ENCODE results near the gene RABGAP1L.

Gene RABGAP1L

DNA sequence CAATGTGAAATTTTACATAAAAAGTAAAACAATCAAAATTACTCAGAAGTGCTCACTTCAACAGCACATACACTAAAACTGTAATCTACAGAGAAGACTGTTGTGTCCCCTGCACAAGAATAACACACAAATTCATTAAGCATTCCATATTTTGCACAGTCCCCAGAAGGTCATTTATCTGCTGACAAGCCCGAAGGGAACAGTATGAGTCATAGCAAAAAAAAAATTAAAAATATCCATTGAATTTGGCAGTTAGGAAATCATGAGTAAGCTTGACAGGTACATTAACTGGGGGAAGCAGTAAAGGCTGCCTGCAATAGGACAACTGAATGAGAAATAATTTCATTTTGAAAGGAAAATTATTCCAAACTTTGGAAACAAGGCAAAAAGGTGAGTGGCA, 837.2 kb downstream of the RABGAP1L start:
- DNase-seq (ENCODE audit: low read depth) = no peak
- TF ChIP-seq, protein P1, sequence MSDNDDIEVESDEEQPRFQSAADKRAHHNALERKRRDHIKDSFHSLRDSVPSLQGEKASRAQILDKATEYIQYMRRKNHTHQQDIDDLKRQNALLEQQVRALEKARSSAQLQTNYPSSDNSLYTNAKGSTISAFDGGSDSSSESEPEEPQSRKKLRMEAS (IDR thresholded peaks at IDR 0.05; ENCODE audit: low read depth, low read length) = no peak
- no peak for TF ChIP-seq POLR2A (IDR thresholded peaks at IDR 0.05; ENCODE audit: extremely low read depth, insufficient read length)
- TF ChIP-seq, protein P2, sequence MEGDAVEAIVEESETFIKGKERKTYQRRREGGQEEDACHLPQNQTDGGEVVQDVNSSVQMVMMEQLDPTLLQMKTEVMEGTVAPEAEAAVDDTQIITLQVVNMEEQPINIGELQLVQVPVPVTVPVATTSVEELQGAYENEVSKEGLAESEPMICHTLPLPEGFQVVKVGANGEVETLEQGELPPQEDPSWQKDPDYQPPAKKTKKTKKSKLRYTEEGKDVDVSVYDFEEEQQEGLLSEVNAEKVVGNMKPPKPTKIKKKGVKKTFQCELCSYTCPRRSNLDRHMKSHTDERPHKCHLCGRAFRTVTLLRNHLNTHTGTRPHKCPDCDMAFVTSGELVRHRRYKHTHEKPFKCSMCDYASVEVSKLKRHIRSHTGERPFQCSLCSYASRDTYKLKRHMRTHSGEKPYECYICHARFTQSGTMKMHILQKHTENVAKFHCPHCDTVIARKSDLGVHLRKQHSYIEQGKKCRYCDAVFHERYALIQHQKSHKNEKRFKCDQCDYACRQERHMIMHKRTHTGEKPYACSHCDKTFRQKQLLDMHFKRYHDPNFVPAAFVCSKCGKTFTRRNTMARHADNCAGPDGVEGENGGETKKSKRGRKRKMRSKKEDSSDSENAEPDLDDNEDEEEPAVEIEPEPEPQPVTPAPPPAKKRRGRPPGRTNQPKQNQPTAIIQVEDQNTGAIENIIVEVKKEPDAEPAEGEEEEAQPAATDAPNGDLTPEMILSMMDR (IDR thresholded peaks at IDR 0.05; ENCODE audit: low read depth, low read length) = no peak
- no peak for TF ChIP-seq MYC (IDR thresholded peaks at IDR 0.05; ENCODE audit: low read depth, low read length)
- no peak overlapping the region for H3K4me3 ChIP-seq (ENCODE audit: low read depth, low read length)

DNA sequence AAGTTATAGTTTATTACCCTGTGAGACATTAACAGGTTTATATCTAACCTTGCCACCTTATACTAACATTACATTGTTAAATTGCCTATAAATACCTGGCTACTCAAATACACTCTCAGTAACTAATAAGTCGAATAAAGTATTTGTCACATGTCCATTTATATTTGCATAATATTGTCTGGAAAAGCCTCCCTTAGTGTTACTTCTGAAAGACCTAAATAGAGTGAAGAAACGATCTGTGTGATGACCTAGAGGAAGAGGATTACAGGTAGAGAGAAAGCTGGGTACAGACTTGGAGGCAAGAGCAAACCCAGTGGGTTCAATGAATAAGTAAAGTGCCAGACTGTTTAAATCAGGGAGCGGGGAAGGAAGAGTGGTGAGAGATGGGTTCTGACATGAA, 837.7 kb downstream of the RABGAP1L start:
- no peak overlapping the region for H3K4me3 ChIP-seq (ENCODE audit: low read depth, low read length)
- TF ChIP-seq POLR2A (IDR thresholded peaks at IDR 0.05; ENCODE audit: extremely low read depth, insufficient read length) (no peak), MYC (IDR thresholded peaks at IDR 0.05; ENCODE audit: low read depth, low read length) (no peak)
- TF ChIP-seq, protein P1 (IDR thresholded peaks at IDR 0.05; ENCODE audit: low read depth, low read length) = no peak
- TF ChIP-seq, protein P2 (IDR thresholded peaks at IDR 0.05; ENCODE audit: low read depth, low read length) = no peak
- no peak for DNase-seq (ENCODE audit: low read depth)

DNA sequence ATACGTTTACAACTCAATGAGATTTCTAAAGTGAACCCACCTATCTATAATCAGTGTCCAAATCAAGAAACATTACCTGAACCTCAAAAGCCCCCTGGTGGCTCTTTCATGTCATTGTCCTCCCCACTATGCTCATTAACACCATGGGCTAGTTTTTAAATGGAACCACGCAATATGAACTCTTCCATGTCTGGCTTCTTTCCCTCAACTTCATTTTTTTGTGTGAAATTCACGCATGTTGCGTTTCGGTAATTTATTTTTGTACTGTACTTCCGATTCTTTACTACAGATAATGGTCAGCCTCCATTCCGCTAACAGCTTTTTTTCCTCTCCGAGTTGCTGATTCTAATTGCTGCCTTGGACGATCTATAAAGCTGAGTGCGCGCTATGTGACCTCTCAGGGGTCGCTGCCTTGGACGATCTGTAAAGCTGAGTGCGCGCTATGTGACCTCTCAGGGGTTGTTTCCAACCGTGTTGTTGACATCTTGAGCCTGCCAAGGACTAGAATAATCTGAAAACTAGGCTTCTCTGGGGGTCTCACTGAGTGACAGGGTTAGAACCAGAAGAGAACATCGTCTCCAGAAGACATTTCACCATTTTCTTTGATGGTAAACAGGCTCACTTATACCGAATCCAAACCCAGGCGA, 839.4 kb downstream of the RABGAP1L start:
- peak; percentile 81 for DNase-seq (ENCODE audit: low read depth)
- H3K4me3 ChIP-seq (ENCODE audit: low read depth, low read length) = peak overlapping the region; percentile 85
- TF ChIP-seq, protein P1 (IDR thresholded peaks at IDR 0.05; ENCODE audit: low read depth, low read length) = peak; percentile 35; the same call in 1 of the 2 replicates
- TF ChIP-seq POLR2A (IDR thresholded peaks at IDR 0.05; ENCODE audit: extremely low read depth, insufficient read length) (no peak), MYC (IDR thresholded peaks at IDR 0.05; ENCODE audit: low read depth, low read length) (no peak)
- TF ChIP-seq, protein P2 (IDR thresholded peaks at IDR 0.05; ENCODE audit: low read depth, low read length) = peak; percentile 81

DNA sequence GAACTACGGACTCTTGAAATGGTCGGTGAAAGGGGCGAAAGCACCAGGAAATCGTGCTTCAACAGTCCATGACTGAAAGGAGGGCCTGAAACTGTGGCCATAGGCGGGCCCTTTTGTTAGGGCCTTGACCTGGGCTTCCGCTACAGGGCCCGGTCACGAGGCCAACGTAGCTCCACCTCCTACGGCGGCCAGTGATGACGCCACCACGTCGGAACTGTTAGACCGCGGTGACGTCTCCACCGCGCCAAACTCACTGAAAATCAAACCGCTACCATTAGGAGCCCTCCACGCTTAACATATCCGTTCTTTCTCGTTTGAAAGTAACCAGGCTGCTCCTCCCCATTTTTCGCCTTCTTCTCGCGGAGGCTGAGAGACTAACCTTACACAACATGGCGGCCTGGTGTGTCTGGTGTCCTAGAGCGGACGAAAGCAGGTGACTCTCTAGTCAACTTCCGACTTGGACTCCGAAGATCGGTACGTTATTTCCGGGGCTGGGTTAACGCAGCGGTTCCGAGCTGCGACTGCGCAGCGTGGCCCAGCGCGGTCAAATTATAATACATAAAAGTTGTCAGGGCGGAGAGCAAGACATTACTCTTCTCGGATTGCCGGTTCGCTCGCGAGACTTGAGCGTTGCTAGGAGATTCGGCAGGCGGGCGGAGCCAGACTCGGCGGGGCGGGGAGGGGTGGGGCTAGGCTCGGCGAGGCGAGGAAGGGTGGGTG, 840.1 kb downstream of the RABGAP1L start:
- H3K4me3 ChIP-seq (ENCODE audit: low read depth, low read length) = peak overlapping the region; percentile 85
- TF ChIP-seq, protein P1 (IDR thresholded peaks at IDR 0.05; ENCODE audit: low read depth, low read length) = peak; percentile 53
- TF ChIP-seq, protein P2 (IDR thresholded peaks at IDR 0.05; ENCODE audit: low read depth, low read length) = no peak
- peak; percentile 98 for TF ChIP-seq POLR2A (IDR thresholded peaks at IDR 0.05; ENCODE audit: extremely low read depth, insufficient read length)
- peak; percentile 63 for TF ChIP-seq MYC (IDR thresholded peaks at IDR 0.05; ENCODE audit: low read depth, low read length)
- peak; percentile 98 for DNase-seq (ENCODE audit: low read depth)

DNA sequence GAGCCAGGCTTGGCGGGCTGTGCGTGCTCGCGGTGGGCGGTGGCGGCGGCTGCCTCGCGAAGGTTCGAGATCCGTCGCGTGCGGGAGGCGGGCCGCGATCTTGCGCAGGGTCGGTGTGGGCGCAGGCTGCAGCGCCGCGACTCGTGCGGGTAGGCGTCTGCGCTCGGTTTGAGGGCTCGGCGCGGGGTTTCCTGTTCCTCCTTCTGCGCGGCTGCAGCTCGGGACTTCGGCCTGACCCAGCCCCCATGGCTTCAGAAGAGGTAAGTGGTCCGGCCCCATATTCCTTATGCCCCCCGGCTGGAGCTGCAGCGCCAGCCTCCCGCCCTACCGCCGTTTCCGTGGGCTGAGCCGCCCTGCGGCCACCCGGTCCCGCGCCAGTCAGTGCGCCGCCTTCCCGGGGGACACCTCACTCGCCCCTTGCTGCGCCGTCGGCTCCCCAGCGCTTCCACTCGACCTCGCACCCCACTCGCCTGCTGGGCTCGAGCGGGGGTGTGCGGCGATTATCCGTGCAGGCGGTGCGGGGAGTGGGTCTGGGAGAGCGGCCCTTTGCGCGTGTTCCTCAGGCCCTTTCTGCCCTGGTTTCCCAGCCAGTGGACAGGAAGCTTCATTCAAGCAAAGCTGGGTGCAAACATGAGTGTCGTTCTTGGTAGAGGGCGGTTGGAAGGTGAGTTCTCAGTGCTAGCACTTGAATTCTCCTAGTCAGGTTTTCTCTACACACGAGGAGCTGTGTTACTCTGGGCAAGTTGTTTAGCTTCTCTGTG, 840.8 kb downstream of the RABGAP1L start, which contains the start of gene CACYBP:
Gene CACYBP (plus strand): TSS at position 12 of the 761 bp plus-strand sequence. CDS start 234 bp downstream, at position 246.
- peak; percentile 60 for DNase-seq (ENCODE audit: low read depth)
- H3K4me3 ChIP-seq (ENCODE audit: low read depth, low read length) = peak within 1 kb of the TSS; percentile 96
- TF ChIP-seq, protein P1 (IDR thresholded peaks at IDR 0.05; ENCODE audit: low read depth, low read length) = peak; percentile 76
- TF ChIP-seq POLR2A (IDR thresholded peaks at IDR 0.05; ENCODE audit: extremely low read depth, insufficient read length) = peak; percentile 48
- TF ChIP-seq, protein P2 (IDR thresholded peaks at IDR 0.05; ENCODE audit: low read depth, low read length) = no peak
- TF ChIP-seq MYC (IDR thresholded peaks at IDR 0.05; ENCODE audit: low read depth, low read length) = peak; percentile 89
